Stomach (tissue), 9 donors: ENCODE data around the gene RNF32. TPM values are rescaled to one million over a fixed set of nuclear protein-coding genes. Genes with fewer than 3 reads are reported as not detected.
A peak's percentile ranks its signal among the peaks of the same experiment; 100 is the strongest.

ENCODE experiments used
- DNase-seq, 2 donors: peaks; one replicate each; pipeline versions ENCODE4 v3.0.0 to v3.0.0-alpha.2; 2013 to 2019
- H3K27ac ChIP-seq, 5 donors: fragments of 200-600 bp in 4 of 5; sonication (generic) in 4 of 5; one replicate each; pipeline ENCODE4 v1.5.1; 2013 to 2019; ENCODE audit warnings: mild to moderate bottlenecking in 1 of 5, moderate library complexity in 1 of 5
- H3K27me3 ChIP-seq, 3 donors: fragments of 200-600 bp; sonication (generic); one replicate each; pipeline ENCODE4 v1.5.1; 2017 to 2019; ENCODE audit warnings: mixed run types in 1 of 3
- H3K36me3 ChIP-seq, 4 donors: fragments of 200-600 bp; sonication (generic); 1 replicate in 3 of 4; 2 replicates in 1 of 4; pipeline ENCODE4 v1.5.1; 2016 to 2019
- H3K4me1 ChIP-seq, 4 donors: fragments of 200-600 bp; sonication (generic); one replicate each; pipeline ENCODE4 v1.5.1; 2016 to 2019
- H3K4me3 ChIP-seq, 4 donors: fragments of 200-600 bp; sonication (generic) in 3 of 4; one replicate each; pipeline ENCODE4 v1.5.1; 2016 to 2019; ENCODE audit warnings: mild to moderate bottlenecking in 1 of 4
- H3K9me3 ChIP-seq, 4 donors: fragments of 200-600 bp; sonication (generic); one replicate each; pipeline ENCODE4 v1.5.1; 2016 to 2019
- CTCF ChIP-seq, 7 experiments: fragments of 450-650 bp in 4 of 7; fragments of 200-600 bp in 3 of 7; sonication (generic) in 3 of 7; IDR thresholded peaks; one replicate each; pipeline ENCODE4 v1.5.1; 2016 to 2019; ENCODE audit warnings: antibody characterized with exemption in 7 of 7, control low read depth in 2 of 7, mild to moderate bottlenecking in 1 of 7
- EP300 ChIP-seq: sonication (generic); formaldehyde crosslinking; IDR thresholded peaks from one replicate; pipeline ENCODE4 v1.6.1; 2017; ENCODE audit warnings: antibody characterized with exemption
- POLR2A ChIP-seq, 4 donors: fragments of 450-650 bp; IDR thresholded peaks; one replicate each; pipeline ENCODE4 v1.6.1; 2016; ENCODE audit warnings: antibody characterized with exemption in 4 of 4, control low read depth in 2 of 4, mild to moderate bottlenecking in 1 of 4, moderate library complexity in 1 of 4
- POLR2AphosphoS5 ChIP-seq, 3 donors: sonication (generic); formaldehyde crosslinking; IDR thresholded peaks; one replicate each; pipeline ENCODE4 v1.6.1; 2016; ENCODE audit warnings: antibody characterized with exemption in 3 of 3
- WGBS, 5 donors: extraction: QIAGEN DNeasy Blood & Tissue Kit in 3 of 5; methylation state at CpG; one replicate each; pipeline versions ENCODE4 v1.1.5 to v1.1.7; 2013 to 2018; 5-methylcytosine and 5-hydroxymethylcytosine counted together
- intact Hi-C: fragments of 100-400 bp; cut with DNase I; formaldehyde crosslinking; loops from one replicate; pipeline ENCODE4 v1.15.1; 2023; ENCODE audit warnings: low total_unique reads
- polyA plus RNA-seq, 3 donors: library from polyadenylated mRNA; stranded (reverse); fragments of 200-250 nt; gene quantifications; one replicate each; pipeline ENCODE4 v1.2.3, GENCODE V29; 2013
- total RNA-seq, 5 donors: library from RNA; depleted of rRNA; stranded (reverse); fragments of >200 nt; gene quantifications; one replicate each; pipeline versions ENCODE4 v1.1.0 to v1.2.3, GENCODE V29; 2014 to 2016
- donor health status: healthy with polysubstance abuse.
- donor health status: Bipolar disorder and iron deficiency.
- donor health status: healthy.

The RNF32 gene
- total and polyA plus RNA-seq, 8 donors, result 1.2 to 4.7 (median 2.4) TPM; not detected in 2

DNA sequence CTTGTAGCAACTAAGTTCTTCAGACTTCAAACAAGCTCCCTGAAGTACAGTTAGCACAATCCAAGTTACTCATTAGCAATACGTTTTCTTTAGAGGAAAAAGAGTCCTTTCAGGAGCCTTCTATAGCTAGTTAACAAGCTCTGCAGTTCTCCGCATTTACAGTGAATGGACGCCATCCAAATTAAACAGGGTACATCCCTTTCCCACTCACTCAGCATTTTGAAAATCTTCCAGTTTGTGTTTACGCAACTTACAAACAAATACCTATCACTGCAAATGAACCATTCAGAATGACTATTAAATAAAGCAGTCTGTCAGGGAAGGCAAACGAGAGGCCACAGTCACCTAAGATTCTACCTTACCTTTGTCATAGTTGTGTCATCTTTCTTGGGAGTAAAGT lies 84.5 kb downstream of the RNF32 start:
- TF ChIP-seq POLR2A (IDR thresholded peaks at IDR 0.05) (no peak), POLR2AphosphoS5 (IDR thresholded peaks at IDR 0.05) (no peak), EP300 (no peak), CTCF (IDR thresholded peaks at IDR 0.05) (no peak)
- H3K4me1 ChIP-seq, result peaks cover 0 to 16% (median 7%) of the 10 kb centered on the region in 4 donors
- H3K4me3 ChIP-seq, result no peak overlapping the region
- H3K9me3 ChIP-seq, result no peaks in the 10 kb centered on the region
- DNase-seq, result peak in 1 of 2 donors; percentile 18
- no peaks in the 10 kb centered on the region for H3K27me3 ChIP-seq
- intact Hi-C loops, result no loop called here
- peaks cover 0 to 3% (median 0%) of the 10 kb centered on the region in 4 donors for H3K36me3 ChIP-seq
- 30 to 55% (median 48%) methylated on average over 5 of the region's 5 CpGs for WGBS, 5 donors
- H3K27ac ChIP-seq, result peak overlapping the region in 1 of 5 donors; percentile 13

- intact Hi-C loops, result no loop called here
These were observed 85.4 kb downstream of the RNF32 start for GRCh38 chr7:156725936-156726335.

More at GRCh38 chr7:156725936-156726335, 85.4 kb downstream of the RNF32 start:
- H3K36me3 ChIP-seq, result peaks cover 0 to 3% (median 0%) of the 10 kb centered on the region in 4 donors
- H3K27ac ChIP-seq, result no peak overlapping the region
- H3K4me3 ChIP-seq, result no peak overlapping the region
- H3K27me3 ChIP-seq, result no peaks in the 10 kb centered on the region
- TF ChIP-seq POLR2AphosphoS5 (IDR thresholded peaks at IDR 0.05) (no peak), POLR2A (IDR thresholded peaks at IDR 0.05) (no peak), CTCF (IDR thresholded peaks at IDR 0.05) (no peak), EP300 (no peak)
- H3K4me1 ChIP-seq, result peaks cover 0 to 16% (median 7%) of the 10 kb centered on the region in 4 donors
- H3K9me3 ChIP-seq, result no peaks in the 10 kb centered on the region
- no peak for DNase-seq
